GM12878 (cell line): ENCODE data around the gene GPR153. TPM values are rescaled to one million over a fixed set of nuclear protein-coding genes. Genes with fewer than 3 reads are reported as not detected.
A peak's percentile ranks its signal among the peaks of the same experiment; 100 is the strongest.

ENCODE experiments used
- FOXK2 ChIP-seq: fragments of 450-650 bp; IDR thresholded peaks from 2 replicates; pipeline ENCODE4 v1.6.1; 2017; ENCODE audit warnings: mild to moderate bottlenecking, moderate library complexity
- HCFC1 ChIP-seq: fragments of 150-350 bp; IDR thresholded peaks from 2 replicates; pipeline ENCODE4 v1.6.1; 2014; ENCODE audit warnings: low read length
- IRF4 ChIP-seq: IDR thresholded peaks from 2 replicates; pipeline ENCODE4 v1.6.1; 2011; ENCODE audit warnings: low read depth, low read length
- LARP7 ChIP-seq: fragments of 450-650 bp; IDR thresholded peaks from 2 replicates; pipeline ENCODE4 v1.6.1; 2017; ENCODE audit warnings: mild to moderate bottlenecking
- MYB ChIP-seq: fragments of 150-350 bp; IDR thresholded peaks from 2 replicates; pipeline ENCODE4 v1.6.1; 2014; ENCODE audit warnings: mild to moderate bottlenecking, low read depth, low read length, borderline replicate concordance
- NFIC ChIP-seq: IDR thresholded peaks from 2 replicates; pipeline ENCODE4 v1.6.1; 2012; ENCODE audit warnings: low read depth, mild to moderate bottlenecking, inconsistent platforms, low read length, moderate library complexity
- PAX8 ChIP-seq: fragments of 450-650 bp; IDR thresholded peaks from 2 replicates; pipeline ENCODE4 v1.6.1; 2017; ENCODE audit warnings: mild to moderate bottlenecking, moderate library complexity
- RCOR1 ChIP-seq: conservative IDR thresholded peaks from 2 replicates; pipeline ENCODE4 v1.6.1; 2012; ENCODE audit warnings: low read depth, low read length, improper control_type of control experiment
- TCF12 ChIP-seq: IDR thresholded peaks from 2 replicates; pipeline ENCODE4 v1.6.1; 2011; ENCODE audit warnings: low read depth, mild to moderate bottlenecking, low read length
- ZNF217 ChIP-seq: fragments of 450-650 bp; IDR thresholded peaks from 2 replicates; pipeline ENCODE4 v1.6.1; 2017; ENCODE audit warnings: antibody characterized with exemption, mild to moderate bottlenecking
- ZNF274 ChIP-seq: IDR thresholded peaks from one replicate; pipeline ENCODE4 v1.8.0; 2011; ENCODE audit not compliant: insufficient read length, insufficient read depth
- polyA plus RNA-seq, 11 experiments: library from polyadenylated mRNA; depleted of rRNA in 4 of 11; unstranded in 6 of 11; stranded (reverse) in 5 of 11; fragments of >200 nt; fragmentation: Nextera tagmentation in 4 of 11; fragmentation: Illumina TruSeq in 1 of 11; extraction: Ambion mirVana in 4 of 11; extraction: Trizol in 1 of 11; gene quantifications; 1 replicate in 1 of 11; 2 replicates in 10 of 11; pipeline versions ENCODE4 v1.2.1 to v1.2.3, GENCODE V29; 2011 to 2016; ENCODE audit warnings: inconsistent platforms in 2 of 11, missing spikeins in 2 of 11, low read depth in 1 of 11
- total RNA-seq, 4 experiments: library from RNA; depleted of rRNA in 3 of 4; stranded (reverse); fragments of >200 nt in 3 of 4; fragmentation: Illumina TruSeq in 1 of 4; extraction: Trizol in 1 of 4; gene quantifications; 2 replicates each; pipeline versions ENCODE4 v1.2.1 to v1.2.3, GENCODE V29; 2013 to 2021
- TF ChIP-seq, protein P1 (sequence below), 3 experiments: IDR thresholded peaks in 2 of 3; conservative IDR thresholded peaks in 1 of 3; 2 replicates each; pipeline ENCODE4 v1.5.1; 2011; ENCODE audit warnings: low read depth in 3 of 3, low read length in 3 of 3, mild to moderate bottlenecking in 3 of 3, control low read depth in 2 of 3, moderate library complexity in 2 of 3, inconsistent platforms in 1 of 3, mixed read lengths in 1 of 3; ENCODE audit not compliant: control insufficient read depth in 2 of 3, insufficient read depth in 1 of 3; ENCODE audit errors: extremely low read depth in 1 of 3
- TF ChIP-seq, protein P2 (sequence below): fragments of 450-650 bp; conservative IDR thresholded peaks from 2 replicates; pipeline ENCODE4 v1.6.1; 2017; ENCODE audit warnings: mild to moderate bottlenecking, moderate library complexity
- TF ChIP-seq, protein P3 (sequence below): fragments of 450-650 bp; IDR thresholded peaks from 2 replicates; pipeline ENCODE4 v1.6.1; 2017; ENCODE audit warnings: mild to moderate bottlenecking
- TF ChIP-seq, protein P4 (sequence below): IDR thresholded peaks from 2 replicates; pipeline ENCODE4 v1.6.1; 2012; ENCODE audit warnings: low read depth, low read length, improper control_type of control experiment
- TF ChIP-seq, protein P5 (sequence below): fragments of 450-650 bp; IDR thresholded peaks from 2 replicates; pipeline ENCODE4 v1.6.1; 2016; ENCODE audit warnings: mild to moderate bottlenecking
- TF ChIP-seq, protein P6 (sequence below): fragments of 150-350 bp; IDR thresholded peaks from 2 replicates; pipeline ENCODE4 v1.6.1; 2016; ENCODE audit warnings: low read depth, low read length
- TF ChIP-seq, protein P7 (sequence below): IDR thresholded peaks from 2 replicates; pipeline ENCODE4 v1.6.1; 2012; ENCODE audit warnings: low read length, inconsistent platforms

Gene GPR153
- total and polyA plus RNA-seq, 10 of the 15 experiments (the other 5 are each of a cell fraction or from before 2014, with no cell fraction given): 0.04 to 2.2 (median 0.54) TPM

DNA sequence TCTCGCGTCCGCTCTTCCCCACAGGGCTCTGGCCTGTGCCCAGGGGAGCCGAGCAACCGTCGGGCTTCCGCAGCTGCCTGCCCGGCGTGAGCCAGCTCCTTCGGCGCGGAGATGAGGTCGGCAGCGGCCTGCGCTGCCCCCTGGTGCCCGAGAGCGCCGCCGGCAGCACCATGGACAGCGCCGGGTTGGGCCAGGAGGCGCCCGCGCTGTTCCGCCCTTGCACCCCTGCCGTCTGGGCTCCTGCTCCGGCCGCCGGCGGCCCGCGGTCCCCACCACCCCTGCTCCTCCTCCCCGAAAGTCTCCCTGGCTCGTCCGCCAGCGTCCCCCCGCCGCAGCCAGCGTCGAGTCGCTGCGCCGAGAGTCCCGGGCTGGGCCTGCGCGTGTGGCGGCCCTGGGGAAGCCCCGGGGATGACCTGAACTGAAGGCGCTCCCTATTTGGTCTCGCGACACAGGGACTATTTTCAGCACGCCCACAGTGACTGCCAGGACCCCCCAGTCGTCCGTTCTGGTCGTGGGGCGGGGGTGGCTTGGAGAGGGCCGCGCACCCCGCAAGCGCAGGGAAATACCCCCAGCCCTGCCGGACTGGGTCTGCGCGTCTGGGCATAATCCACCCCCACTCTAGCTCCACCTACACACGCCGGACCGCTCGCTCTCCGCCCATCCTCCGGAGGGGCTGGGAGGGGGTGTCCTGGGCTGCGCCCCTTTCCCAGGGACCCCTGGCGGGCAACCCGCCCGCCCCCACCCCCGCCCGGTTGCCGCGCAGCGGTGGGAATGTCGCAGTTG, 15.6 kb downstream of the GPR153 start (continued):
- TF ChIP-seq, protein P1, sequence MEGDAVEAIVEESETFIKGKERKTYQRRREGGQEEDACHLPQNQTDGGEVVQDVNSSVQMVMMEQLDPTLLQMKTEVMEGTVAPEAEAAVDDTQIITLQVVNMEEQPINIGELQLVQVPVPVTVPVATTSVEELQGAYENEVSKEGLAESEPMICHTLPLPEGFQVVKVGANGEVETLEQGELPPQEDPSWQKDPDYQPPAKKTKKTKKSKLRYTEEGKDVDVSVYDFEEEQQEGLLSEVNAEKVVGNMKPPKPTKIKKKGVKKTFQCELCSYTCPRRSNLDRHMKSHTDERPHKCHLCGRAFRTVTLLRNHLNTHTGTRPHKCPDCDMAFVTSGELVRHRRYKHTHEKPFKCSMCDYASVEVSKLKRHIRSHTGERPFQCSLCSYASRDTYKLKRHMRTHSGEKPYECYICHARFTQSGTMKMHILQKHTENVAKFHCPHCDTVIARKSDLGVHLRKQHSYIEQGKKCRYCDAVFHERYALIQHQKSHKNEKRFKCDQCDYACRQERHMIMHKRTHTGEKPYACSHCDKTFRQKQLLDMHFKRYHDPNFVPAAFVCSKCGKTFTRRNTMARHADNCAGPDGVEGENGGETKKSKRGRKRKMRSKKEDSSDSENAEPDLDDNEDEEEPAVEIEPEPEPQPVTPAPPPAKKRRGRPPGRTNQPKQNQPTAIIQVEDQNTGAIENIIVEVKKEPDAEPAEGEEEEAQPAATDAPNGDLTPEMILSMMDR (IDR thresholded peaks at IDR 0.05 in 2 of 3, conservative IDR thresholded peaks at IDR 0.05 in 1 of 3; ENCODE audit: control insufficient read depth in 2 of 3, extremely low read depth in 1 of 3, insufficient read depth in 1 of 3, low read depth in 3 of 3, low read length in 3 of 3): peak; percentile 73 to 96 (median 85)
- TF ChIP-seq ZNF274 (no peak), FOXK2 (no peak), HCFC1 (no peak), PAX8 (no peak), LARP7 (0 out of 2 replicates have a peak, but pooled peaks have one; percentile 62), RCOR1 (peak; percentile 97), MYB (no peak), ZNF217 (no peak), IRF4 (0 out of 2 replicates have a peak, but pooled peaks have one; percentile 22), TCF12 (no peak), NFIC (no peak)
- TF ChIP-seq, protein P2, sequence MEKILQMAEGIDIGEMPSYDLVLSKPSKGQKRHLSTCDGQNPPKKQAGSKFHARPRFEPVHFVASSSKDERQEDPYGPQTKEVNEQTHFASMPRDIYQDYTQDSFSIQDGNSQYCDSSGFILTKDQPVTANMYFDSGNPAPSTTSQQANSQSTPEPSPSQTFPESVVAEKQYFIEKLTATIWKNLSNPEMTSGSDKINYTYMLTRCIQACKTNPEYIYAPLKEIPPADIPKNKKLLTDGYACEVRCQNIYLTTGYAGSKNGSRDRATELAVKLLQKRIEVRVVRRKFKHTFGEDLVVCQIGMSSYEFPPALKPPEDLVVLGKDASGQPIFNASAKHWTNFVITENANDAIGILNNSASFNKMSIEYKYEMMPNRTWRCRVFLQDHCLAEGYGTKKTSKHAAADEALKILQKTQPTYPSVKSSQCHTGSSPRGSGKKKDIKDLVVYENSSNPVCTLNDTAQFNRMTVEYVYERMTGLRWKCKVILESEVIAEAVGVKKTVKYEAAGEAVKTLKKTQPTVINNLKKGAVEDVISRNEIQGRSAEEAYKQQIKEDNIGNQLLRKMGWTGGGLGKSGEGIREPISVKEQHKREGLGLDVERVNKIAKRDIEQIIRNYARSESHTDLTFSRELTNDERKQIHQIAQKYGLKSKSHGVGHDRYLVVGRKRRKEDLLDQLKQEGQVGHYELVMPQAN: peak; percentile 92
- TF ChIP-seq, protein P3, sequence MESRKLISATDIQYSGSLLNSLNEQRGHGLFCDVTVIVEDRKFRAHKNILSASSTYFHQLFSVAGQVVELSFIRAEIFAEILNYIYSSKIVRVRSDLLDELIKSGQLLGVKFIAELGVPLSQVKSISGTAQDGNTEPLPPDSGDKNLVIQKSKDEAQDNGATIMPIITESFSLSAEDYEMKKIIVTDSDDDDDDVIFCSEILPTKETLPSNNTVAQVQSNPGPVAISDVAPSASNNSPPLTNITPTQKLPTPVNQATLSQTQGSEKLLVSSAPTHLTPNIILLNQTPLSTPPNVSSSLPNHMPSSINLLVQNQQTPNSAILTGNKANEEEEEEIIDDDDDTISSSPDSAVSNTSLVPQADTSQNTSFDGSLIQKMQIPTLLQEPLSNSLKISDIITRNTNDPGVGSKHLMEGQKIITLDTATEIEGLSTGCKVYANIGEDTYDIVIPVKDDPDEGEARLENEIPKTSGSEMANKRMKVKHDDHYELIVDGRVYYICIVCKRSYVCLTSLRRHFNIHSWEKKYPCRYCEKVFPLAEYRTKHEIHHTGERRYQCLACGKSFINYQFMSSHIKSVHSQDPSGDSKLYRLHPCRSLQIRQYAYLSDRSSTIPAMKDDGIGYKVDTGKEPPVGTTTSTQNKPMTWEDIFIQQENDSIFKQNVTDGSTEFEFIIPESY: no peak
- TF ChIP-seq, protein P4, sequence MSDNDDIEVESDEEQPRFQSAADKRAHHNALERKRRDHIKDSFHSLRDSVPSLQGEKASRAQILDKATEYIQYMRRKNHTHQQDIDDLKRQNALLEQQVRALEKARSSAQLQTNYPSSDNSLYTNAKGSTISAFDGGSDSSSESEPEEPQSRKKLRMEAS: peak; percentile 60
- TF ChIP-seq, protein P5, sequence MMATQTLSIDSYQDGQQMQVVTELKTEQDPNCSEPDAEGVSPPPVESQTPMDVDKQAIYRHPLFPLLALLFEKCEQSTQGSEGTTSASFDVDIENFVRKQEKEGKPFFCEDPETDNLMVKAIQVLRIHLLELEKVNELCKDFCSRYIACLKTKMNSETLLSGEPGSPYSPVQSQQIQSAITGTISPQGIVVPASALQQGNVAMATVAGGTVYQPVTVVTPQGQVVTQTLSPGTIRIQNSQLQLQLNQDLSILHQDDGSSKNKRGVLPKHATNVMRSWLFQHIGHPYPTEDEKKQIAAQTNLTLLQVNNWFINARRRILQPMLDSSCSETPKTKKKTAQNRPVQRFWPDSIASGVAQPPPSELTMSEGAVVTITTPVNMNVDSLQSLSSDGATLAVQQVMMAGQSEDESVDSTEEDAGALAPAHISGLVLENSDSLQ: no peak
- TF ChIP-seq, protein P6, sequence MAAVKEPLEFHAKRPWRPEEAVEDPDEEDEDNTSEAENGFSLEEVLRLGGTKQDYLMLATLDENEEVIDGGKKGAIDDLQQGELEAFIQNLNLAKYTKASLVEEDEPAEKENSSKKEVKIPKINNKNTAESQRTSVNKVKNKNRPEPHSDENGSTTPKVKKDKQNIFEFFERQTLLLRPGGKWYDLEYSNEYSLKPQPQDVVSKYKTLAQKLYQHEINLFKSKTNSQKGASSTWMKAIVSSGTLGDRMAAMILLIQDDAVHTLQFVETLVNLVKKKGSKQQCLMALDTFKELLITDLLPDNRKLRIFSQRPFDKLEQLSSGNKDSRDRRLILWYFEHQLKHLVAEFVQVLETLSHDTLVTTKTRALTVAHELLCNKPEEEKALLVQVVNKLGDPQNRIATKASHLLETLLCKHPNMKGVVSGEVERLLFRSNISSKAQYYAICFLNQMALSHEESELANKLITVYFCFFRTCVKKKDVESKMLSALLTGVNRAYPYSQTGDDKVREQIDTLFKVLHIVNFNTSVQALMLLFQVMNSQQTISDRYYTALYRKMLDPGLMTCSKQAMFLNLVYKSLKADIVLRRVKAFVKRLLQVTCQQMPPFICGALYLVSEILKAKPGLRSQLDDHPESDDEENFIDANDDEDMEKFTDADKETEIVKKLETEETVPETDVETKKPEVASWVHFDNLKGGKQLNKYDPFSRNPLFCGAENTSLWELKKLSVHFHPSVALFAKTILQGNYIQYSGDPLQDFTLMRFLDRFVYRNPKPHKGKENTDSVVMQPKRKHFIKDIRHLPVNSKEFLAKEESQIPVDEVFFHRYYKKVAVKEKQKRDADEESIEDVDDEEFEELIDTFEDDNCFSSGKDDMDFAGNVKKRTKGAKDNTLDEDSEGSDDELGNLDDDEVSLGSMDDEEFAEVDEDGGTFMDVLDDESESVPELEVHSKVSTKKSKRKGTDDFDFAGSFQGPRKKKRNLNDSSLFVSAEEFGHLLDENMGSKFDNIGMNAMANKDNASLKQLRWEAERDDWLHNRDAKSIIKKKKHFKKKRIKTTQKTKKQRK: no peak
- TF ChIP-seq, protein P7, sequence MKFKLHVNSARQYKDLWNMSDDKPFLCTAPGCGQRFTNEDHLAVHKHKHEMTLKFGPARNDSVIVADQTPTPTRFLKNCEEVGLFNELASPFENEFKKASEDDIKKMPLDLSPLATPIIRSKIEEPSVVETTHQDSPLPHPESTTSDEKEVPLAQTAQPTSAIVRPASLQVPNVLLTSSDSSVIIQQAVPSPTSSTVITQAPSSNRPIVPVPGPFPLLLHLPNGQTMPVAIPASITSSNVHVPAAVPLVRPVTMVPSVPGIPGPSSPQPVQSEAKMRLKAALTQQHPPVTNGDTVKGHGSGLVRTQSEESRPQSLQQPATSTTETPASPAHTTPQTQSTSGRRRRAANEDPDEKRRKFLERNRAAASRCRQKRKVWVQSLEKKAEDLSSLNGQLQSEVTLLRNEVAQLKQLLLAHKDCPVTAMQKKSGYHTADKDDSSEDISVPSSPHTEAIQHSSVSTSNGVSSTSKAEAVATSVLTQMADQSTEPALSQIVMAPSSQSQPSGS: no peak
